ENCODE results near the gene DNAJC6.

Gene DNAJC6

DNA sequence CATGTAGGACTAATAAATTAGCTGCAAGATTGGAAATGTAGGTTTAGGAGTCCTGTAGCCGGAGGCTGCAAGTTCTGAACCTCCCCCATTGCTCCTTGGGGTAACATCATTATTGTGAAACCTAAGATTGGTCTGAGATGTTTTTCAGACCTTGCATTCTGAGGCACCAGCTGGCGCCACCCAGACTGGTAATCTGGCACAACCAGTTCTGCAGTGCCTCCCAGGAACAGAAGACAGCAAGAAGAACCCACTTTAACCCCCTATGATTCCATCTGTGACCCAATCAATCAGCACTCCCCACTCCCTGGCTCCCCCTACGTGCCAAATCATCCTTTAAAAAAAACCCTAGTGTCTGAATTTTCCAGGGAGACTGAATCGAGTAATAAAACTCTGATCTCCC is 11.6 kb upstream of the DNAJC6 start:
- DNase-seq = no peak

DNA sequence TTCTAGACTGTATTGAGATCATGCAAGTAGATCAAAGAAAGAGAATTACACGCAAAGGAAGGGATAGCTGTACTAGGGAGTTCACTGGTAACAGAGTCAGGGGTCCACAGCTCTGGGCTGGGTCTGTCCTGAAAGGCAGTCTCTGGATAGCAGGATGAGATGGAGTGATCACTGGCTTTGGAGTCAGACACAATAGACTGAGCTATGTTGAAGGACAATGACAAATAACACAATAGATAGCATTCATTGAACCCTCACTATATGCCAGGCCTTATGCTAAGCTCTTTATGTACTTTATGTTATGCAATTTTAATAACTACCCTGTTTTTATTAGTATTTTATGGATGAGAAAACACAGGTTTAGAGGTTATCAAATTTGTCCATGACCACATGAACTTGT is 10.0 kb upstream of the DNAJC6 start:
- DNase-seq = no peak

DNA sequence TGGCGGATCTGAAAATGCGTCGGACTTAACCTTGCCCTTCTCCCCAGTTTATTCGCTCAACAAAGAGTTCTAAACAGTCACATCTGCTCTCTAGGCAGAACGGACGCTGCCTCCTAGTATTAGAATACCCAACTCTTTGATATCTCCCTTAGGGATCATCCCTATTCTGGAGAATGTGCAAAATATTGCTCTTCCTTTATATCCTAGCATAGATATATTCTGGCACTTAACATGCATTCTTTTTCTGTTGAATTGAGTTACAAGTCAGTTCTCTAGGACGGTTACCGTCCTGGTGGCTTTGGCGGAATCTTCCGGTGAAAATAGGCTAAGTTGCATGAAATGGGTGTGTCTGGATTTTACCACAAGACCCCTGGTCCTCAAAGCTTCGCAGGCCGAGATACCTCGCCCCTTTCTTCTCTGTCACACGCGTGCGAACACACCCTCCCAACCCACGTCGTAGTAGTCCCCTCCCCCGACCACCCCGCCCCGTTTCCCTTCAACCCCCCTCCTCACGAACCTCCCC is 501 bp upstream of the DNAJC6 start:
- no peak for DNase-seq

DNA sequence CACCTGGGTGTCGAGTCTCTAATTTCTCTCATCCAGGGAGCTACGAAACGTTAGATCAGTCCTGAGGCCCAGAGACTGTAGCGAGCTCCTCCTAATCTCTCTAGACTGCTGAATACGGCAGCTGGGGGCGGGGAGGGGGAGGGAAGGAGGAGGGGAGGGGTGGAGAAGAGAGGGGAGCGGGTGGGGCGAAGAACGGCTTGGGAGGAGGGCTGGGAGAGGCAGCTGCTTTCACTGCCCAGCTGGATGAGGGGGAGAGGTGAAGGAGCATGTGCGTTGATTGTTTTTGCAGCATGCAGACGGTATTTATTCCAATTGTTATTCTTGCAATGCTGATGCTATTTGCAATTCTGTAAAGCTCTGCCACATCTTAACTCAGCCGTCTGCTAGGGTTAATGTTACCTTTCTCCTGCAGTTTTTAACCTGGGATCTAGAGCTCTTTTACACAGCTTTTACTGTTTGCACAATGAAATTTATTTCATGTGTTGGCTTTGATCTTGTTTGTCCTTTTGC is 790 bp downstream of the DNAJC6 start:
- DNase-seq = no peak

GRCh38 chr1:65311760-65312159 is 2.4 kb downstream of the DNAJC6 start:
- no peak for DNase-seq

- DNase-seq = no peak
These were observed 6.9 kb downstream of the DNAJC6 start for GRCh38 chr1:65316233-65316632.

- no peak for DNase-seq
These were observed 8.7 kb downstream of the DNAJC6 start for GRCh38 chr1:65317866-65318653.

DNA sequence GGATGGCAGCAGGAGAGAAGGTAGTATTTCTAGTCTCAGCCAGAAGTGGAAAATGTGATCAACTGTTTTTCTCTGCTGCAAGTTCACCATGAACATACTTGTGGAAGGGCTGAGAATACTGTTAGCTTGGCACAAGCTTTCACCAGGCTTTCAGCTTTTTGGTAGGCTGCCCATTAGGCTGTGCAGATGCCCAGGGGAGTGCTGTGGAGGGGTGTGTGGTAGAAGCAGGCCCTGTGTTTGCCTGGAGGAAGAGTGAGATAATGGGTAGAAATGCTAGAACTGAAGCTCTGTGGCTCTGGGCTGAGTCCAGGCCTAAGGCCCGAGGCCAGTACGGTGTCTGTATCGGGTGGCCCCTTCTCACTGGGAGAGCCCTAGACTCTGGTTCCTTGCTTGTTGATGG is 9.8 kb downstream of the DNAJC6 start:
- no peak for DNase-seq

- no peak for DNase-seq
These were observed 10.4 kb downstream of the DNAJC6 start for GRCh38 chr1:65319754-65320153.

- DNase-seq = no peak
These were observed 12.5 kb downstream of the DNAJC6 start for GRCh38 chr1:65321879-65322278.

DNA sequence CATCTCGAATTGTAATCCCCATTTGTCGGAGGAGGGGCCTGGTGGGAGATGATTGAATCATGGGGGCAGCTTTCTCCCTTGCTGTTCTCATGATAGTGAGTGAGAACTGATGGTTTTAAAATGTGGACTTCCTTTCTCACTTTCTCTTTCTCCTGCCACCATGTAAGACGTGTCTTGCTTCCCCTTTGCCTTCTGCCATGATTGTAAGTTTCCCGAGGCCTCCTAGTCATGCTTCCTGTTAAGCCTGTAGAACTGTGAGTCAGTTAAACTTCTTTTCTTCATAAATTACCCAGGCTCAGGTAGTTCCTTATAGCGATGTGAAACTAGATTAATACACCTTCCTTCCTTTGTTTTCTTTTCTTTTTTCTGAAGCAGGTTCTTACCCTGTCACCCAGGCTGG is 13.9 kb downstream of the DNAJC6 start:
- DNase-seq = no peak

DNA sequence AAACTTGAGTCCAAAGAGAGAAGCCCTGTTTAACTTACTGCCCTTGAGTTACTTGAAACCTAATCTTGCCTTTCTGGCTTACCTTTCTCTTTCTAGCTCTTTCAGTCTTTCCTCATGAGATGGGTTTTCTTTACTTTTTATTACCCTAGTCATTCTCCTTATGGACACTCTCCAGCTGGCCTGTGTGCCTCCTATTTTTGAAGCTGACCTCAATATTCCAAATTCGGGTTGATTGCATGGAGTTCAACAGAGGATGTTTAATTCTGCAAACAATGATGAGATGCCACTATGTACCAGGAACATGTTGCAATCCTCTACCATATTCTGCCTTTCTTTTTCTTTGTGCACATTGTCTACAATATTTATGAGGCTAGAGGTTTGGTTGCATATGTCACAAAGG is 20.7 kb downstream of the DNAJC6 start:
- DNase-seq = no peak

GRCh38 chr1:65330822-65331221 is 21.5 kb downstream of the DNAJC6 start:
- DNase-seq = no peak

GRCh38 chr1:65332821-65333220 is 23.5 kb downstream of the DNAJC6 start:
- no peak for DNase-seq

- no peak for DNase-seq
These were observed 24.7 kb downstream of the DNAJC6 start for GRCh38 chr1:65334081-65334480.

- no peak for DNase-seq
These were observed 30.6 kb downstream of the DNAJC6 start for GRCh38 chr1:65339866-65340468.

GRCh38 chr1:65341381-65341780 is 32.0 kb downstream of the DNAJC6 start:
- DNase-seq = no peak

DNA sequence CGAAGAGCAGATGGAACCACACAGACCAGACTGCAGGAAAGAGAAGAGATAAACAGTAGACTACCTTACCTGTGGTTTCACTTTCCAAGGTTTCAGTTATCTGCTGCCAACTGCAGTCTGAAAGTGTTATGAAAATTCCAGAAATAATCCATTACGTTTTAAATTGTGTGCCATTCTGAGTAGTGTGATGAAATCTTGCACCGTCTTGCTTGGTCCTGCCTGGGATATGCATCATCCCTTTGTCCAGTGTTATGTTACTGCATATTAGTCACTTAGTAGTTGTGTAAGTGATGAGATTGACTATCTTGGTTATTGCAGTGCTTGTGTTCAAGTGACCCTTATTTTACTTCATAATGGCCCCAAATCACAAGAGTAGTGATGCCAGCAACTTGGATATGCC is 33.9 kb downstream of the DNAJC6 start:
- DNase-seq = no peak

DNA sequence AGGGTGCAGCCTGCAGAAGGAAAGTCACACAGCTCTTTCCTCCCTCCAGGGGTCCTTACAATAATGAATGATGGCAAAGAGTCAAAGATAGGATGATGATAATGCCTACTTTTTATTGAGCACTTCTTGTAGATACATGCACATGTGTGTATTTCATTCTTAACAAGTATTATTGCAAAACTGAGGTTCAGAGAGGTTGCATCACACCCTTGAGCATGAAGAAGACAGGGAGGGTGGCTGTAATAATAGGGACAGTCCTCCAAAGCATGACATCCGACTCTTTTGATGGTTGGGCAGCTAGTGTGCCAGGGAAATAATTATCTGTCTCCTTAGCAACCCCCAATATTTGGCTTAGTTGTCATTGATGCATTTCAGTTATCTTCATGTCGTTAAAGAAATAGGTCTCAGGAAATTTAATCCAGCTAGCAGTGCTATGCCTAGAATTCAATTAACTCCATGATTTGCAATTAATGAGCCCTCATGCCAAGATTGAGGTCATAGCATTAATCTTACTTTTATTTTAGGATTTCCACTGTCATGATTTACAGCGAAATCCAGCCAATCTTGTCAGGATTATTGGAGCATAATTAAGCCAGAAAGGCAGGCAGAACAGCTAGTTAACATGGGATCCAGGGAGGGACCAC is 35.0 kb downstream of the DNAJC6 start:
- no peak for DNase-seq

GRCh38 chr1:65346190-65346589 is 36.8 kb downstream of the DNAJC6 start:
- no peak for DNase-seq

DNA sequence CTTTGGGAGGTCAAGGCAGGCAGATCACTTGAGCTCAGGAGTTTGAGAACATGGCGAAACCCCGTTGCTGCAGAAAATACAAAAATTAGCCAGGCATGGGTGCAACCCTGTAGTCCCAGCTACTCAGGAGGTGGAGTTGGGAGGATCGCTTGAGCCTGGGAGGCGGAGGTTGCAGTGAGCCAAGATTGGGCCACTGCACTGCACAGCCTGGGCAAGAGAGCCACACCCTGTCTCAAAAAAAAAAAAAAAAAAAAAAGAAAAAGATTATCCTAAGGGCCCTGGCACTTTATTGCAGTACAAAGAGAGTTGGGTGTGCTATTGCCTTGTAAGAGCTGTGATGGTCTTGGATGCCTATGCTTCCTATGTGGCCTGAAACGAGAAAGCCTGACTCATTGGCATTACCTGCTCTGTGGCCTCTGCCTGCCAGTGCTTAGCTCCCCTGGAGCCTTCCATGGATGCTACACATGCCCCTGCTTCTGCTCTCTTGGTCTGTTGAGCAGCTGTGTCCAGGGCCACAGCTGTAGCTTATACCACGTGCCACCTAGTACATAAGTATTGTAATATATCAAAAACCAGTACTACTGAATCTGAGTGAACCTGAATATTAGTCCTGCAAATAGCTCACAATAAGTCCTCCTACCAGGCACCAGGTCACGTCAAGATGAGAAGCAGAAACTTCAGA is 45.8 kb downstream of the DNAJC6 start:
- no peak for DNase-seq

- no peak for DNase-seq
These were observed 48.1 kb downstream of the DNAJC6 start for GRCh38 chr1:65357291-65357960.

DNA sequence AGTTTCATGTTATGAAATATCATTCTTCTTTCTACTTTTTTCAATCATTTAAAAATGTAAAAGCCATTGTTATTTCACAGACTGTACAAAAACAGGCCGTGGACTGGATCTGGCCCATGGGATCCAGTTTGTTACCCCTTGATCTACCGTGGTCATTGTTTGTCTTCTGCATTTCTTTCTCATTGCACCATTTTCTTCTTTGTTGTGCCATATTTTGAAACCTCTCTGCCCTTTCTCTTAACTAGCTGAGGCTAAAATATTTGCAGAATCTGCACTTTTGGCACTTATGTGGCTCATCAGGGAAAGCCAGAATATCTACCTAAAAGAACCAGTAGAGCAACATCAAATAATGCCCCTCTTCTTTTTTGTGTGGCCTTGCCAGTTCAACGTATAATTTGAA is 50.5 kb downstream of the DNAJC6 start:
- no peak for DNase-seq

Measured in CD4-positive, alpha-beta T cell treated with Interleukin-4 for 1 hour (primary cell).